ENCODE data around the gene DNAI2. TPM values are rescaled to one million over a fixed set of nuclear protein-coding genes. Genes with fewer than 3 reads are reported as not detected.

The DNAI2 gene
- total and polyA plus RNA-seq, 8 donors, result 0.11 to 0.77 TPM; not detected in 6

GRCh38 chr17:74228306-74228978 lies 45.6 kb upstream of the DNAI2 start:
- Histone ChIP-seq H3K36me3 (no peaks in the 10 kb centered on the region), H3K4me3 (no peak overlapping the region), H3K9me3 (no peaks in the 10 kb centered on the region), H3K27me3 (no peaks in the 10 kb centered on the region), H3K27ac (no peak overlapping the region), H3K4me1 (peaks cover 7 to 17% (median 7%) of the 10 kb centered on the region in 3 donors)
- DNase-seq, result no peak
- TF ChIP-seq CTCF (IDR thresholded peaks at IDR 0.05), result no peak
- ATAC-seq, result no peak
- no peak for FAIRE-seq
- 73 to 77% methylated on average over 5 of the region's 5 CpGs for WGBS, 2 donors
- intact Hi-C loops (cut with DNase I), result loop anchor here in 1 of 3 donors (5.0 kb wide), 1 partner anchor 239 kb away; the partner anchor contains the start of gene CD300A

DNA sequence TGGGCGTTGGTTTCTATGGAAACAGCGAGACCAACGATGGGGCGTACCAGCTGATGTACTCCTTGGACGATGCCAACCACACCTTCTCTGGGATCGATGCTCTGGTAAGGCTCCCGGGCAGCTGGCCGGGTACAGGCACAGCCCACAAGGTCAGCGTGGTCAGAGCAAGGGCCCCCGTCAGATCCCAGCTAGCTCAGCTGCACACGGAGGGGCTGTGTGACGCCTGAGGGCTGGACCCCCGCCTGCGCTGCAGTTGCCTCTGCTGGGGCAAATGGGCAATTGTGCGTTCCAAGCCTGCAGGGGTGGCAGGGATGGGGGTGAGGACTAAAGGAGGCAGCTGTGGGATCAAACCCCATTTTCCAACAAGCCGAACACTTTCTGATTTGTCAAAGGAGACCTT lies 43.1 kb upstream of the DNAI2 start:
- no peak for FAIRE-seq
- Histone ChIP-seq H3K36me3 (no peaks in the 10 kb centered on the region), H3K9me3 (no peaks in the 10 kb centered on the region), H3K4me3 (no peak overlapping the region), H3K27me3 (no peaks in the 10 kb centered on the region), H3K4me1 (peaks cover 7 to 29% (median 10%) of the 10 kb centered on the region in 3 donors), H3K27ac (peak overlapping the region in 2 of 4 donors; percentile 60 to 78)
- no peak for ATAC-seq
- intact Hi-C loops (cut with DNase I), result no loop called here
- 93 to 95% methylated on average over 16 of the region's 16 CpGs for WGBS, 2 donors
- peak in 1 of 6 donors; percentile 48 for DNase-seq
- no peak for TF ChIP-seq CTCF (IDR thresholded peaks at IDR 0.05)

GRCh38 chr17:74231928-74232907 lies 41.8 kb upstream of the DNAI2 start:
- Histone ChIP-seq H3K4me1 (peaks cover 7 to 29% (median 10%) of the 10 kb centered on the region in 3 donors), H3K9me3 (no peaks in the 10 kb centered on the region), H3K27me3 (no peaks in the 10 kb centered on the region), H3K27ac (peak overlapping the region; percentile 60 to 78 (median 68)), H3K4me3 (no peak overlapping the region), H3K36me3 (no peaks in the 10 kb centered on the region)
- ATAC-seq (peak; percentile 83 to 90 (median 85)), FAIRE-seq (no peak), DNase-seq (peak in 5 of 6 donors; percentile 65 to 86 (median 79))
- intact Hi-C loops (cut with DNase I), result no loop called here
- TF ChIP-seq CTCF (IDR thresholded peaks at IDR 0.05), result no peak
- 65% methylated on average over 17 of the region's 17 CpGs for WGBS, 2 donors

GRCh38 chr17:74233937-74234336 lies 40.1 kb upstream of the DNAI2 start:
- H3K36me3 ChIP-seq, result no peaks in the 10 kb centered on the region
- TF ChIP-seq CTCF (IDR thresholded peaks at IDR 0.05), result no peak
- H3K9me3 ChIP-seq, result no peaks in the 10 kb centered on the region
- no peak for FAIRE-seq
- H3K27me3 ChIP-seq, result no peaks in the 10 kb centered on the region
- no peak overlapping the region for H3K4me3 ChIP-seq
- peak in 3 of 6 donors; percentile 14 to 40 (median 26) for DNase-seq
- H3K27ac ChIP-seq, result no peak overlapping the region
- peak in 3 of 4 donors; percentile 9 to 31 (median 26) for ATAC-seq
- intact Hi-C loops (cut with DNase I), result no loop called here
- WGBS, 2 donors, result 76 to 79% methylated on average over 8 of the region's 8 CpGs
- peaks cover 7 to 29% (median 10%) of the 10 kb centered on the region in 3 donors for H3K4me1 ChIP-seq
